ENCODE measurements around the gene PTHLH. TPM values are rescaled to one million over a fixed set of nuclear protein-coding genes. Genes with fewer than 3 reads are reported as not detected.

Gene PTHLH
- total RNA-seq, 1 donor from 2014 or later: 0.86 TPM

GRCh38 chr12:27974735-27975221 lies 2.2 kb upstream of the PTHLH start:
- no peak for DNase-seq (ENCODE audit: low spot score)

GRCh38 chr12:27973487-27973890 lies 956 bp upstream of the PTHLH start:
- DNase-seq (ENCODE audit: low spot score): no peak

GRCh38 chr12:27971606-27972005 lies 927 bp downstream of the PTHLH start:
- no peak for DNase-seq (ENCODE audit: low spot score)

GRCh38 chr12:27971121-27971489 lies 1.4 kb downstream of the PTHLH start:
- DNase-seq (ENCODE audit: low spot score): no peak

- DNase-seq (ENCODE audit: low spot score): no peak
Observed at GRCh38 chr12:27970401-27971120, 2.0 kb downstream of the PTHLH start.

GRCh38 chr12:27969624-27970400 lies 2.7 kb downstream of the PTHLH start:
- no peak for DNase-seq (ENCODE audit: low spot score)

GRCh38 chr12:27968972-27969623 lies 3.4 kb downstream of the PTHLH start:
- DNase-seq (ENCODE audit: low spot score): no peak

GRCh38 chr12:27967551-27968054 lies 4.9 kb downstream of the PTHLH start:
- DNase-seq (ENCODE audit: low spot score): no peak

- no peak for DNase-seq (ENCODE audit: low spot score)
Observed at GRCh38 chr12:27966870-27967269, 5.7 kb downstream of the PTHLH start.

- no peak for DNase-seq (ENCODE audit: low spot score)
Observed at GRCh38 chr12:27965966-27966365, 6.6 kb downstream of the PTHLH start.

GRCh38 chr12:27965411-27965810 lies 7.1 kb downstream of the PTHLH start:
- DNase-seq (ENCODE audit: low spot score): no peak

- DNase-seq (ENCODE audit: low spot score): no peak
Observed at GRCh38 chr12:27964123-27964522, 8.4 kb downstream of the PTHLH start.

GRCh38 chr12:27960821-27961220 lies 11.7 kb downstream of the PTHLH start:
- no peak for DNase-seq (ENCODE audit: low spot score)

GRCh38 chr12:27958675-27959074 lies 13.9 kb downstream of the PTHLH start:
- no peak for DNase-seq (ENCODE audit: low spot score)

GRCh38 chr12:27957366-27957765 lies 15.2 kb downstream of the PTHLH start:
- no peak for DNase-seq (ENCODE audit: low spot score)

- DNase-seq (ENCODE audit: low spot score): no peak
Observed at GRCh38 chr12:27953817-27954216, 18.7 kb downstream of the PTHLH start.

- no peak for DNase-seq (ENCODE audit: low spot score)
Observed at GRCh38 chr12:27953348-27953747, 19.2 kb downstream of the PTHLH start.

- DNase-seq (ENCODE audit: low spot score): no peak
Observed at GRCh38 chr12:27952510-27952909, 20.0 kb downstream of the PTHLH start.

- no peak for DNase-seq (ENCODE audit: low spot score)
Observed at GRCh38 chr12:27951898-27952297, 20.6 kb downstream of the PTHLH start.

GRCh38 chr12:27946421-27946820 lies 26.1 kb downstream of the PTHLH start:
- no peak for DNase-seq (ENCODE audit: low spot score)

GRCh38 chr12:27940756-27941402 lies 31.7 kb downstream of the PTHLH start:
- peak; percentile 63 for DNase-seq (ENCODE audit: low spot score)

- no peak for DNase-seq (ENCODE audit: low spot score)
Observed at GRCh38 chr12:27940245-27940644, 32.3 kb downstream of the PTHLH start.
